Measurements from ENCODE around the gene SNAPIN. TPM values are rescaled to one million over a fixed set of nuclear protein-coding genes. Genes with fewer than 3 reads are reported as not detected.

Gene SNAPIN, protein sequence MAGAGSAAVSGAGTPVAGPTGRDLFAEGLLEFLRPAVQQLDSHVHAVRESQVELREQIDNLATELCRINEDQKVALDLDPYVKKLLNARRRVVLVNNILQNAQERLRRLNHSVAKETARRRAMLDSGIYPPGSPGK
- polyA plus RNA-seq (ENCODE audit: insufficient read length in 3 of 3) = 10 to 100 TPM; 55.1 to 57.5 (median 56.7) TPM
- long read RNA-seq, donor 1, transcript SNAPIN-201 (4 exons, 1,030 nt) = major isoform, 30 of 41 reads
- long read RNA-seq, donor 1, transcript SNAPIN-202 (3 exons, 922 nt) = minor isoform, 6 of 41 reads
- long read RNA-seq, donor 1, partial matches to known transcripts = 0 of 41 reads
- long read RNA-seq, donor 1, other reads (novel, unspliced or antisense) = 0 of 41 reads
- long read RNA-seq, donor 2, transcript SNAPIN-202 (3 exons, 922 nt) = minor isoform, 11 of 69 reads
- long read RNA-seq, donor 2, transcript SNAPIN-201 (4 exons, 1,030 nt) = major isoform, 46 of 69 reads
- long read RNA-seq, donor 2, partial matches to known transcripts = 0 of 69 reads
- long read RNA-seq, donor 2, other reads (novel, unspliced or antisense) = 7 of 69 reads
- long read RNA-seq, donor 3, transcript SNAPIN-201 (4 exons, 1,030 nt) = major isoform, 39 of 46 reads
- long read RNA-seq, donor 3, partial matches to known transcripts = 0 of 46 reads
- long read RNA-seq, donor 3, other reads (novel, unspliced or antisense) = 0 of 46 reads
- long read RNA-seq, donor 4, transcript SNAPIN-204 (2 exons, 1,205 nt) = minor isoform, 8 of 105 reads
- long read RNA-seq, donor 4, transcript SNAPIN-201 (4 exons, 1,030 nt) = major isoform, 45 of 105 reads
- long read RNA-seq, donor 4, partial matches to known transcripts = 39 of 105 reads
- long read RNA-seq, donor 4, other reads (novel, unspliced or antisense) = 6 of 105 reads
- long read RNA-seq, donor 5, transcript SNAPIN-201 (4 exons, 1,030 nt) = major isoform, 34 of 61 reads
- long read RNA-seq, donor 5, partial matches to known transcripts = 11 of 61 reads
- long read RNA-seq, donor 5, other reads (novel, unspliced or antisense) = 8 of 61 reads
- long read RNA-seq, donor 6, transcript SNAPIN-201 (4 exons, 1,030 nt) = major isoform, 27 of 42 reads
- long read RNA-seq, donor 6, partial matches to known transcripts = 0 of 42 reads
- long read RNA-seq, donor 6, other reads (novel, unspliced or antisense) = 6 of 42 reads
- long read RNA-seq, donor 7, transcript SNAPIN-202 (3 exons, 922 nt) = minor isoform, 8 of 427 reads
- long read RNA-seq, donor 7, transcript SNAPIN-201 (4 exons, 1,030 nt) = major isoform, 61 of 427 reads
- long read RNA-seq, donor 7, partial matches to known transcripts = 224 of 427 reads
- long read RNA-seq, donor 7, other reads (novel, unspliced or antisense) = 130 of 427 reads
- long read RNA-seq, donor 8, transcript SNAPIN-201 (4 exons, 1,030 nt) = major isoform, 17 of 21 reads
- long read RNA-seq, donor 8, partial matches to known transcripts = 0 of 21 reads
- long read RNA-seq, donor 8, other reads (novel, unspliced or antisense) = 0 of 21 reads
- long read RNA-seq, donor 9, transcript SNAPIN-201 (4 exons, 1,030 nt) = major isoform, 48 of 460 reads
- long read RNA-seq, donor 9, transcript SNAPIN-202 (3 exons, 922 nt) = minor isoform, 7 of 460 reads
- long read RNA-seq, donor 9, partial matches to known transcripts = 253 of 460 reads
- long read RNA-seq, donor 9, other reads (novel, unspliced or antisense) = 145 of 460 reads
- long read RNA-seq, donor 10, transcript SNAPIN-201 (4 exons, 1,030 nt) = major isoform, 35 of 351 reads
- long read RNA-seq, donor 10, partial matches to known transcripts = 148 of 351 reads
- long read RNA-seq, donor 10, other reads (novel, unspliced or antisense) = 165 of 351 reads
- long read RNA-seq, donor 11, transcript SNAPIN-201 (4 exons, 1,030 nt) = major isoform, 24 of 230 reads
- long read RNA-seq, donor 11, partial matches to known transcripts = 116 of 230 reads
- long read RNA-seq, donor 11, other reads (novel, unspliced or antisense) = 81 of 230 reads
- long read RNA-seq, donor 12, transcript SNAPIN-201 (4 exons, 1,030 nt) = major isoform, 48 of 62 reads
- long read RNA-seq, donor 12, partial matches to known transcripts = 0 of 62 reads
- long read RNA-seq, donor 12, other reads (novel, unspliced or antisense) = 6 of 62 reads
- long read RNA-seq, donor 13, transcript SNAPIN-204 (2 exons, 1,205 nt) = minor isoform, 5 of 30 reads
- long read RNA-seq, donor 13, transcript SNAPIN-201 (4 exons, 1,030 nt) = major isoform, 23 of 30 reads
- long read RNA-seq, donor 13, partial matches to known transcripts = 0 of 30 reads
- long read RNA-seq, donor 13, other reads (novel, unspliced or antisense) = 0 of 30 reads
- long read RNA-seq, donor 14 = 0 reads
- long read RNA-seq, donor 15, transcript SNAPIN-202 (3 exons, 922 nt) = minor isoform, 6 of 2,649 reads
- long read RNA-seq, donor 15, transcript SNAPIN-201 (4 exons, 1,030 nt) = major isoform, 46 of 2,649 reads
- long read RNA-seq, donor 15, partial matches to known transcripts = 2,379 of 2,649 reads
- long read RNA-seq, donor 15, other reads (novel, unspliced or antisense) = 214 of 2,649 reads
- long read RNA-seq, donor 16, transcript SNAPIN-201 (4 exons, 1,030 nt) = major isoform, 40 of 54 reads
- long read RNA-seq, donor 16, transcript SNAPIN-204 (2 exons, 1,205 nt) = minor isoform, 6 of 54 reads
- long read RNA-seq, donor 16, transcript SNAPIN-202 (3 exons, 922 nt) = minor isoform, 5 of 54 reads
- long read RNA-seq, donor 16, partial matches to known transcripts = 0 of 54 reads
- long read RNA-seq, donor 16, other reads (novel, unspliced or antisense) = 0 of 54 reads

DNA sequence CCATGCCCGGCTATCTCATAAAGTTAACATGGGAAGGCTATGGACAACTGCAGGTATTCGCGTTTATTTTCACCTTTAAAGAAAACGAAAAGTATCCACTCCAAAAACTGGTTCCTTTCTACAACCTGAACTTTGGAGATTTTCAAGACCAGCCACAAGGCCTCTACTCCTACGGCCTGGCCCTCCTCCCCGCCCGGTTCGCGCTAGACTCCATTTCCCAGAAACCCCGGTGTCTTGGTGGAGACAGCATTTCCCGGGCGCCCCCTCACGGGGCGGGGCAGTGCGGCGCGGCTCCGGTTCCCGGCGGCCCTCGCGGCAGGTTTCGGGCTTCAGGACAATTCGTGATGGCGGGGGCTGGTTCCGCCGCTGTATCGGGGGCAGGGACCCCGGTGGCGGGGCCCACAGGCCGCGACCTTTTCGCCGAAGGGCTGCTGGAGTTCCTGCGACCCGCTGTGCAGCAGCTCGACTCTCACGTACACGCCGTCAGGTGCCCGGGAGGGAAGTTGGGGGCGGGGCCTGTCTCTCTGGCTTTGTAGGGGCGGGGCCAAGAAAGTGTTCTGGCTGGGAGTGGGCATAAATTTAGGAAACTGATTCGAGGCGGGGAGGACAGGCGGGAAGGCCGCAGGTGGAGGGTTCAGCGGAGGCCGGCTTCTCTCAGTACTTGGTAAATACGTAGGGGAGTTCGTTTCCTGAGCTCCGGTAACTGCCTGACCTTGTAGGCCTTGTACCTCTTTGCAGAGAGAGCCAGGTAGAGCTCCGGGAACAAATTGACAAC lies at the start of gene SNAPIN:
TSS of gene SNAPIN (plus strand) at position 304 of the 775 bp plus-strand sequence. CDS start at position 345, 41 bp downstream.
- peak; percentile 92 for DNase-seq

DNA sequence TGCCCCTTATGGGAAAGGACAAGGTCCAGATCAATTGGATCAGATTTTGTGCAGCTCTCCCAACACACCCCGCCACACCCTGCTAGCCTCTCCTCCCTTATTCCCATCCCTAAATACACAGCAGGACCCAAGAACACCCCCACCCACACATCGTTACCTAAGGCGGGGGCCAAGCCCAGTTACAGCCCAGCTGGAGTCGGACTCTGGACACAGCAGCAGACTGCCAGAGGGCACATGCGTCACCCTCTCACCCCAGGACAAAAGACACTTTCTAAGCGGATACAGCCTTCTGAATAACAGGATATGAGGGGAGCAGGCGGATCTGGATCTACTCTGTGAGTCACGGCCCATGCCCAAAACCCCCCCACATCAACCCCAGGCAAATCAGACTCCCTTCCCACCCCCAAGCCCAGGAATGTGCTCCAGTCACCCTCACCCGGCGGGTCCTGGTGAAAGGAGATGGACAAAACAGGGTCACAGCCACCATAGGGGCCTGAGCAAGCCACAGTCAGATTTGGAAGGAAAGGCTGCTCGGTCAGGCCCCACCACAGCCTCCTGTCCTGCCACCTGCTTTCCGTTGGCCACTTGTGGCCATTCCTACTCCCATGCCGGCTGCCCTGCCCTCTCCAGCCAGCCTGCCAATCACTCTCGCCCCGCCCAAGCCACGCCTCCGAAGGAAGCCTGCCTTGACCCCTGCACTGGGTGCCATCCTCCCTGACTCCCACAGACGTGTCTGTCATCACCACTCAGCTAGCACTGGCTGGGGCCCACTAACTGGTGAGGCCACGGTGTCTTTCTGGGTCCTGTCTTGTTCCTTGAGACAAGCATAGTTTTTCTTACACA lies 49.5 kb upstream of the SNAPIN start:
- peak; percentile 60 for DNase-seq

DNA sequence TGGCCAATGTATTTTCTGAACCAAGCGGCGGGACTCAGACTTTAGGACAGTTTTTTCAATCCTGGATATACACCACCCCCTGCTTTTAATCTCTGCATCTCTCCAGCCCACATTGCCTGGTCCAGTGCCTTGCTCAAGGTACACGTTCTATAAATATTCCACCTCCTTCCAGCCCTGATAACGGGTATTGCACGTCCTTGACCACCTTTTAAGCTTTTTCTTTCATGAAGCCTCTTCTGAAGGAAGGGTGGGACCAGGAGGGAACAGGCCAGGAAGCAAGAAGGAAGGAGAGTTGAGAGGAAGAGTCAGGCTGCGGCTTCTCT lies 49.0 kb upstream of the SNAPIN start:
- DNase-seq = no peak

DNA sequence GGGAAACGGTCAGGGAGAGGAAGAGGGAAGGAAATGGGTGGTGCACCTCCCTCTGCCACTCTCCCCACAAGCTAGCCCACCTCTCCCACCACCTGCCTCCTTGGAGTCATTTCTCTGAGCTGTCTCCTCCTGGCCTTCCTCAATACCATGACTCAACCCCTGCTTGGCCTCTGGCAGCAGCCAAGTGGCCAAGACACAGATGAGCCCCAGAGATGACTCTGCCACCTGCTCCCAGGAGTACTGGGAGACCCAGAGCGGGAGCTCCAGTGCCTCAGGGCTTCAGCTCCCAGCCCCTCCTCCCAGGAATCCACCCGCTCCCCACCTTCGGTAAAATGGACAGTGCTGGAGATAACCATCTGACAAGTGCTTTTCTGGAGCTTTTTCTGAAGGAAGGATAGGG lies 48.2 kb upstream of the SNAPIN start:
- DNase-seq = no peak

DNA sequence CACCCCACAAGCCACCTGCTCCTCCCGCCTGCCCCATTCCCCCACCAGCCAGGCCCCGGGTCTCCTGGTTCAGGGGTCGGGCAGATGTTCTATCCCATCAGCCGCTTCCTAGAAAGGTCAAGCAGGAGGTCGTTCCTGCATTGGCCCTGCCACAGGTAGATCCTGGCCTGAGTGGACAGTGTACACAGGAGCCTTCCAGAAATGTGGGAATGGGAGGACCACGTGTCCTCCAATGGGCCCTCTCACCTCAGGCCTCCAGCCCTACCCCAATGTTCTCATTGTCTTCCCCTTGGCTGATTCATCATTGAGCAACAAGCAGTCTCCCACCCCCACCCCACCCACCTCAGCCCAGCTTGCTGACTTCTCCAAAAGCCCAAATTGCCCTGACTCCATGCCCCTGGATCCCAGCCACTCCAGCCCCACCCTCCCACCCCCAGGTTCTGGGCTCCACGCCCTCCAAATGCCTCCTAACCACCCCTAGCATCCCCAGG lies 47.6 kb upstream of the SNAPIN start:
- DNase-seq = no peak

DNA sequence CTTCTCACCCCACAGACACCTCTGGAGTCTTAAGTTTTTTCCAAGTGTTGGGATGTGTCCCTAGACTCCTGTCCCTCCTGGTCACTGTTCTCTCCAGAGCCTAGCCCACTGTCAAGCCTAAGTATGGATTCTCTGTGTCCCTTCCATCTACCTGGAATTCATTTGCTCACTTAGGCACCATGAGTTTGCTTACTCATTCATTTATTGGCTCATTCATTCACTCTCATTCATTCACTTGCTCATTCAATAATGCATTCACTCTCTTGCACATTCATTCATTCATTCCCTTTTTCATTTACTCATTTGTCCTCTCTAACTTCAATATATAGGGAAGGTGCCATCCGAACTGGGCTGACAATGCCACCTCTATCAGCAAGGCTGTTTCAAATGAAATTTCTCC lies 47.1 kb upstream of the SNAPIN start:
- DNase-seq = no peak

DNA sequence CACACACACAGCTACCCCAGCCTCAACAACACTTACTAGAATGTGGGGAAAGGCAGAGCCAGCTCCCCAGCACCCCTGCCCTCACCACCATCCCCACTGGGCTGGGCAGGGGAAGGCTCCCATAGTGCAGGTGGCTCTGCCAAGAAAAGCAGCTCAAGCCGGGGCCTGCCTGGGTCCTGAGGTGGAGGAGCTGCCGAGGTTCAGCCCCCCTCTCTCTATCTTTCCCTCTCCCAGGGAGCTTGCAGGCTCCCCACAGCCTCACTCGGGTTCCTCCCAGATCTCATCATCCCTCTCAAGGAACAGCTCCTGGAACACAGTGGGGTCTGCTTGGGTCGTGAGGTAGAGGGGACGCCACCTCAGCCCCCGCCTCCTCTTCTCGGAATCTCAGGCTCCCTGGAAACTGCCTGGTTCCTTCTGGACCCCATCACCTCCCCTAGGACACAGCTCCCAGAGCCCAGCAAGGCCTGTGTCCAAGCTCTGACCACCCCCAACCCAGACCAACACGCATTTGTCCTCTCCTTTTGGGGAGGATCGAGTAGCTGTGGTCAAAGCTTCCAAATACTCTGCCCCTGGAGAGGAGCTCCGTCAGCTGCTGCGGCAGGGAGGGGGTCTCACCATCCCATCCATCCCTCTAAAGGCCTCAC lies 46.3 kb upstream of the SNAPIN start:
- DNase-seq = no peak

DNA sequence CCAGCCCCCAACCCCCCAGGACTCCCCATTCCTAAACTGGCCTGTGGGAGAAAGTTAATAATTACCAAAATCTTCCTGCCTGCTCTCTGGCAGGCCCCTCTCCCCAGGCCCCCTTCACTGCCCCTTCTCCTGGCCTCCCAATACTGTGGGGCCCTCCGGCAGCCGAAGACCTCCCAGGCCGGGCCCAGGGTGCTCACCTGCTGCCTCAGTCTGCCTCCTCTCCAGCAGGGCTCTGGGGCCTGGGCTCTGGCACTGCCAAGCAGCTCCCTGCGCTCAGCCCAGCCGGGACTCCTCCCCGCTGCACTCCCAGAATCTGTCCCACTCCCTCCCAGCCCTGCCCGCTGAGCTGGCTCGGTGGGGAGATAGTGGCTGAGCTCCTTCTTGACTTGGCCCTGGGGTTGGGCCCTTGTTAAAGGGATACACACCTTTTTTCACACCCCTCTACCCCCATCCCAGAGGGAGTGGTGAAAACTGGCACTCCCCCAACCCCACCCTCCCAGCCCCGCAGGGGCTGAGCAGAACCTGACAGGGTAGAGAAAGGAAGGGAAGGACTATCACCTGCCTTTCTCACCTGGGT lies 45.7 kb upstream of the SNAPIN start, which contains the start of gene S100A16:
TSS of gene S100A16 (minus strand) at position 383 of the 577 bp plus-strand sequence. CDS start 4,986 bp downstream, outside the sequence.
- no peak for DNase-seq

DNA sequence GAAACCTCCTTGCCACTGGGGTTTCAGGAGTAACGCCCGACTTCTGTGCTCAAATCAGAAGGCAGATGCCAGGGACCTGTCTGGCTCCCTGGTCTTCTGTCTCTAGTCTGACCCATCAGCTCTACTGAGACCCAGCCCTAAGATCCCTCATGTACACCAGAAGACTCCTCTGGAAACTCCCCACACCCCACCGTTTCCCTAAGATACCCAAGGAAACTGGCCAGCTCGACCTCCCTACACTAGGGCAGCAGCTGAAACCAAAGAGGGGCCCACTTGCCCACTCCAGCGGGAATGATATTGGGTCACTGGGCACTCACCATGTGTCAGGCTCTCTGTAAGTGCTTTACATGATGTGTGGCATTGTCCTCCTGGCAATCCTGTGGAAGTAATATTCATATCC lies 45.1 kb upstream of the SNAPIN start:
- no peak for DNase-seq

DNA sequence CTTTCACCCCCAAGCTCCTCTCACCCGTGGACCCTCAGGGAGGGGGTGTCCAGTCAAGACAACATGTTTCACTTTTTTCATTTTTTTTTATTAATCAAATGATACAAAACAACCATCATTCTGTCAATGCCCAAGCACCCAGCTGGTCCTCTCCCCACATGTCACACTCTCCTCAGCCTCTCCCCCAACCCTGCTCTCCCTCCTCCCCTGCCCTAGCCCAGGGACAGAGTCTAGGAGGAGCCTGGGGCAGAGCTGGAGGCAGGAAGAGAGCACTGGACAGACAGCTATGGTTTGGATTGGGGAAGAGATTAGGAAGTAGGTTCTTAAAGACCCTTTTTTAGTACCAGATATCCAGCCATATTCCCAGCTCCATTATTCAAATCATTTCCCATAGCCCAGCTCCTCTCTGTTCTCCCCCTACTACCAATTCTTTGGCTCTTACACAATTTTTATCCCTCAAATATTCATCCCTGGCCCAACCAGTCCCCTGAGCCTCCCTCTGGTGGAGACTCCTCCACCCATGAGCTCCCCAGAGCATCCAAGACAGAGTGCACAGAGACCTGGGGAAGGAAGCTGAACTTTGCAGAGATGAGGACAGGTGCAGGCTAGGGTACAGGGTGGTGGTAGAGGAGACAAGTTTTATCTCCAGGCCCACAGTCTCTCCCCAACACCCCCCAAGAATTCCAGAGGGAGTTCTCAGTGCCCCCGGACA lies 44.2 kb upstream of the SNAPIN start:
- no peak for DNase-seq

DNA sequence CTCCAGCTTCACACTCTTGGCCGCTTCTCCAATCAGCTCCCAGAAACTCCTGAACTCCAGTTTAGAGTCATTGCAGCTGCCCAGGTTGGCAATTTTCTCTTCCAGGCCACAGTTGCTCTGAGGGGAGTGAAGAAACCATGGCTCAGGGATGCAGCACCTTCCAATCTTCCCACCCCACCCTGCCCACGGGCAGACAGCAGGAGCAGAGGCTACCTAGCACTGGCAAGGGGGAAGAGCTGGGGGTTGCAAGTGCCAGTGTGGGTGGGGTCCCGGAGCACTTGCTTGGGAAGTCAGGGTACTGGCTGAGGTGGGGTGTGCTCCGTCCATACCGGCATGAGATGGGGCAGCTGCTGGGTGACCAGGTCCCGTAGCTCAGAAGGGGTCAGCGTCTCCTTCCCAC lies 43.6 kb upstream of the SNAPIN start:
- no peak for DNase-seq

DNA sequence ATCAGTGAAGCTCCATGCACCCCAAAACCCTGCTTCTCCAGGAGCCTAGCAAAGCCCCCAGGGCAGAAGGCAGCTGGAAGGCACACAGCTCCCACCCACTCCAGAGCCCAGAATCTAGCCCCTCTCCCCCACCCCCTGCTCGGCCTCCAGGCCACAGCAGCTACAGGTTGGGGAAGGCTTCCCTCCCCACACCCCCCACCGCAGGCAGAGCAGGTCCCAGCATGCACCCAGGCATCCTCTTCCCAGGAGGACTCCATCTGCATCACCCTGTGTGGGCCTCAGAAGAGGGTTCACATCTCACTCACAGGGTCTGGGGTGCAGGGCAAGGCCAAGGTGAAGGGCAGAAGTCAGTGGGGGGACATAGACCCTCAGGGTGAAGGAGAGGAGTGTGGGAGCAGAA lies 43.1 kb upstream of the SNAPIN start:
- DNase-seq = no peak

DNA sequence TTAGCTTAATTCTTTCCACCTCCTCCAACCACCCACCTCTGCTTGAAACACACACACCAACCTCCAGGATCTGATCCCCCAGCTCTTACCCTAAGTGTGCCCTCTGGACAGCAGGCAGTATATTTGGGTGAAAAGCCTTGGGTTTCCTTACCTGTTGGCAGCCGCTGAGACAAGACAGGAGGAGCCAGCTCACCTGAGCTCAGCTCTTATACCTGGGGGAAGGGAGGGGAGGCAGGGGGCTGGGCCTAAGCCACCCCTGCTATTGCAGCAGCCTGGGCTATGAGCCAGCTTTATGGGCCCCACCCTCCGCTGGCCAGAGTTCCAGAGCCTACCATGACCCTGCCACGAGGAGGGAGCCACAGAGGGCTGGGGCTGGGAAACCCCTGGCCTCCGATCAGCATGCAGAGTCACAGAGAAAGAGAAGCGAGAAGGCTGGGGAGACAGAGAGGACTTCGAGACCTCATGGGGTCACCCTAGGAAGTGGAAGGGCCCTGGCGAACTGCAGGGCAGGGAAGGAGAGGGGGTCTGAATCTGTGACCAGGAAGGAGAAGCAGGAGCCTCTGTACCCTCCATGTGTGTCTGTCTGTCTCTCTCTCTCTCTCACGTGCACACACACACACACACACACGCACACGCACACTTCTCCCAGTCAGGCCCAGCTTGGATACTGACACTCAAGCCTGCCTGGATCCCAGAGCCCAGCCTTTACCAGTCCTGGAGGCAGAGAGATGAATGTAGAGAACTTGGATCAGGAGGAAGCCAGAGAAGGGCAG lies 42.2 kb upstream of the SNAPIN start, which contains the start of gene S100A14:
TSS of gene S100A14 (minus strand) at position 182 of the 773 bp plus-strand sequence. CDS start 467 bp downstream, outside the sequence.
- DNase-seq = no peak

DNA sequence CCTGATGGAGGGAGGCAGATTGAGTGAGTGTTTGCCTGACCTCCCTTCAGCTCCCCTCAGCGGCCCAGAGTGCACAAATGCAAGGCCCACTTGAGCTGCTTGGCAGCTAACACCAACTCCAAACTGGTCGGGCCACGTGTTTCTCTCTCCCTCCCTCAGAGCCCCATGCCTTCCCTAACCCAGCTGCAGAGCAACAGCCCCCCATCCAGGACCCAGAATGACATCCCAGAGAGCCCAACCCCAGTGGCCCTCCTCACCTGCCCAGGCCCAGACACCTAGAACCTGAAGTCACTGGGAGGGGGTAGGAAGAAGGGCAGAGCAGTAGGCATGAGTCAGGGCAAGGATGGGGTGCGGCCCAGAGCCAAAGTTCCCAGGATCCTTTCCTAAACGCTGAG lies 41.6 kb upstream of the SNAPIN start:
- no peak for DNase-seq
